ENCODE results near the gene PRCD.

PRCD gene

GRCh38 chr17:76549215-76549518, 9.3 kb downstream of the PRCD start:
- TF ChIP-seq CTCF (conservative IDR thresholded peaks at IDR 0.05; ENCODE audit: low read depth, low read length), result no peak
- DNase-seq (ENCODE audit: low read depth), result no peak
- no peak overlapping the region for H3K4me3 ChIP-seq (ENCODE audit: low read length)

GRCh38 chr17:76549539-76549938, 9.7 kb downstream of the PRCD start:
- H3K4me3 ChIP-seq (ENCODE audit: low read length), result no peak overlapping the region
- no peak for TF ChIP-seq CTCF (conservative IDR thresholded peaks at IDR 0.05; ENCODE audit: low read depth, low read length)

GRCh38 chr17:76550712-76551615, 11.1 kb downstream of the PRCD start:
- no peak overlapping the region for H3K4me3 ChIP-seq (ENCODE audit: low read length)
- no peak for TF ChIP-seq CTCF (conservative IDR thresholded peaks at IDR 0.05; ENCODE audit: low read depth, low read length)
- no peak for DNase-seq (ENCODE audit: low read depth)

More at GRCh38 chr17:76549539-76549938, 9.7 kb downstream of the PRCD start:
- DNase-seq (ENCODE audit: low read depth), result no peak

- no peak for DNase-seq (ENCODE audit: low read depth)
- no peak for TF ChIP-seq CTCF (conservative IDR thresholded peaks at IDR 0.05; ENCODE audit: low read depth, low read length)
- no peak overlapping the region for H3K4me3 ChIP-seq (ENCODE audit: low read length)
These were observed 11.8 kb downstream of the PRCD start for GRCh38 chr17:76551685-76552084.

GRCh38 chr17:76553178-76553908, 13.5 kb downstream of the PRCD start:
- DNase-seq (ENCODE audit: low read depth), result no peak
- no peak overlapping the region for H3K4me3 ChIP-seq (ENCODE audit: low read length)
- no peak for TF ChIP-seq CTCF (conservative IDR thresholded peaks at IDR 0.05; ENCODE audit: low read depth, low read length)

GRCh38 chr17:76554131-76554530, 14.3 kb downstream of the PRCD start:
- TF ChIP-seq CTCF (conservative IDR thresholded peaks at IDR 0.05; ENCODE audit: low read depth, low read length), result no peak
- no peak overlapping the region for H3K4me3 ChIP-seq (ENCODE audit: low read length)
- no peak for DNase-seq (ENCODE audit: low read depth)
